Activated CD4-positive, alpha-beta T cell treated with anti-CD3 and anti-CD28 coated beads for 36 hours (primary cell): ENCODE measurements around the gene PLCL1. TPM values are rescaled to one million over a fixed set of nuclear protein-coding genes. Genes with fewer than 3 reads are reported as not detected.

Source experiments
- ATAC-seq: fragments of 200-7000 bp; cut with Tn5 transposase; one replicate; pipeline ENCODE4 v1.10.0; 2021; ENCODE audit warnings: mild to moderate bottlenecking, moderate library complexity
- CTCF ChIA-PET: fragments of 350-600 bp; sonication (Branson Sonifier 250); formaldehyde crosslinking; loops from one replicate; lab custom pipeline; 2021; ENCODE audit warnings: antibody characterized with exemption; lab: Charles Lee
- POLR2A ChIA-PET: fragments of 350-600 bp; sonication (Branson Sonifier 250); formaldehyde crosslinking; loops from one replicate; lab custom pipeline; 2021; ENCODE audit warnings: antibody characterized with exemption, inconsistent platforms; lab: Charles Lee
- DNase-seq: peaks from one replicate; pipeline ENCODE4 v3.0.0-alpha.2; 2020
- H3K27ac Mint-ChIP-seq: one replicate; pipeline ENCODE4 v1.8.0; 2021; ENCODE audit warnings: mixed read lengths
- H3K27me3 Mint-ChIP-seq: one replicate; pipeline ENCODE4 v1.8.0; 2021; ENCODE audit warnings: mixed read lengths
- H3K36me3 Mint-ChIP-seq: one replicate; pipeline ENCODE4 v1.8.0; 2021; ENCODE audit warnings: low read depth, mixed read lengths
- H3K4me1 Mint-ChIP-seq: one replicate; pipeline ENCODE4 v1.8.0; 2021; ENCODE audit warnings: mixed read lengths
- H3K4me3 Mint-ChIP-seq: one replicate; pipeline ENCODE4 v1.8.0; 2021; ENCODE audit warnings: mild to moderate bottlenecking, moderate library complexity, mixed read lengths
- H3K9me3 Mint-ChIP-seq: one replicate; pipeline ENCODE4 v1.8.0; 2021; ENCODE audit warnings: low read depth, mixed read lengths
- intact Hi-C, 2 experiments: fragments of 100-400 bp; cut with DNase I in 1 of 2; cut with micrococcal nuclease in 1 of 2; formaldehyde crosslinking; loops; one replicate each; pipeline versions ENCODE4 v1.14.2 to v1.15.1; 2022 to 2024; cut with DNase I, micrococcal nuclease
- total RNA-seq, 2 experiments: library from RNA; stranded (reverse); gene quantifications; one replicate each; pipeline ENCODE4 v1.2.3, GENCODE V29; 2021

Gene PLCL1
- total RNA-seq, 2 experiments from 2014 or later, result 1.6 to 1.7 TPM

- Mint-ChIP-seq H3K4me3 (no peak overlapping the region), H3K27ac (no peak overlapping the region), H3K4me1 (peaks cover 32% of the 10 kb centered on the region), H3K36me3 (peaks cover 3% of the 10 kb centered on the region), H3K9me3 (no peaks in the 10 kb centered on the region), H3K27me3 (no peaks in the 10 kb centered on the region)
- ChIA-PET CTCF (interaction anchor here (0.8 to 2.1 kb wide), 5 partner anchors 8 to 111 kb away, joined by 3 to 6 read pairs (median 3); no protein-coding TSS in a partner anchor), POLR2A (no interaction called here)
- DNase-seq (no peak), ATAC-seq (no peak)
- intact Hi-C loops, result no loop called here
These were observed 120.8 kb downstream of the PLCL1 start for GRCh38 chr2:197925204-197925603.

- intact Hi-C loops, result no loop called here
- ATAC-seq (no peak), DNase-seq (no peak)
- Mint-ChIP-seq H3K9me3 (no peaks in the 10 kb centered on the region), H3K27ac (no peak overlapping the region), H3K27me3 (no peaks in the 10 kb centered on the region), H3K4me3 (no peak overlapping the region), H3K4me1 (peaks cover 32% of the 10 kb centered on the region), H3K36me3 (peaks cover 3% of the 10 kb centered on the region)
- ChIA-PET POLR2A (no interaction called here), CTCF (interaction anchor here (0.8 to 2.1 kb wide), 5 partner anchors 8 to 112 kb away, joined by 3 to 6 read pairs (median 4); no protein-coding TSS in a partner anchor)
These were observed 121.6 kb downstream of the PLCL1 start for GRCh38 chr2:197925976-197926375.

- peaks cover 3% of the 10 kb centered on the region for H3K36me3 Mint-ChIP-seq
- ATAC-seq (no peak), DNase-seq (no peak)
- H3K9me3 Mint-ChIP-seq, result no peaks in the 10 kb centered on the region
- no peak overlapping the region for H3K27ac Mint-ChIP-seq
- no peaks in the 10 kb centered on the region for H3K27me3 Mint-ChIP-seq
- ChIA-PET POLR2A (no interaction called here), CTCF (interaction anchor here (1.0 to 1.3 kb wide), 2 partner anchors 11 to 89 kb away, joined by 3 to 4 read pairs; no protein-coding TSS in a partner anchor)
- peaks cover 33% of the 10 kb centered on the region for H3K4me1 Mint-ChIP-seq
- intact Hi-C loops, result no loop called here
- no peak overlapping the region for H3K4me3 Mint-ChIP-seq
These were observed 122.3 kb downstream of the PLCL1 start for GRCh38 chr2:197926673-197927072.

GRCh38 chr2:197927994-197928393, 123.6 kb downstream of the PLCL1 start:
- Mint-ChIP-seq H3K4me3 (no peak overlapping the region), H3K4me1 (peaks cover 42% of the 10 kb centered on the region), H3K27ac (no peak overlapping the region), H3K9me3 (no peaks in the 10 kb centered on the region), H3K36me3 (peaks cover 3% of the 10 kb centered on the region), H3K27me3 (no peaks in the 10 kb centered on the region)
- intact Hi-C loops, result no loop called here
- CTCF ChIA-PET, result no interaction called here
- POLR2A ChIA-PET, result no interaction called here
- ATAC-seq (no peak), DNase-seq (no peak)

GRCh38 chr2:197929008-197929885, 124.9 kb downstream of the PLCL1 start:
- Mint-ChIP-seq H3K4me3 (no peak overlapping the region), H3K4me1 (peaks cover 49% of the 10 kb centered on the region), H3K36me3 (peaks cover 3% of the 10 kb centered on the region), H3K9me3 (no peaks in the 10 kb centered on the region), H3K27me3 (no peaks in the 10 kb centered on the region), H3K27ac (no peak overlapping the region)
- DNase-seq (no peak), ATAC-seq (no peak)
- intact Hi-C loops, result no loop called here
- CTCF ChIA-PET, result interaction anchor here (0.6 kb wide), 1 partner anchor 78 kb away, joined by 3 read pairs; no protein-coding TSS in a partner anchor
- POLR2A ChIA-PET, result no interaction called here

- DNase-seq, result no peak
- no peak for ATAC-seq
- no peak overlapping the region for H3K4me3 Mint-ChIP-seq
- CTCF ChIA-PET, result no interaction called here
- peaks cover 3% of the 10 kb centered on the region for H3K36me3 Mint-ChIP-seq
- no peaks in the 10 kb centered on the region for H3K9me3 Mint-ChIP-seq
- peaks cover 47% of the 10 kb centered on the region for H3K4me1 Mint-ChIP-seq
- POLR2A ChIA-PET, result no interaction called here
- H3K27ac Mint-ChIP-seq, result no peak overlapping the region
- intact Hi-C loops, result loop anchor here (5.0 kb wide), 1 partner anchor 38 kb away; no protein-coding TSS in a partner anchor
- no peaks in the 10 kb centered on the region for H3K27me3 Mint-ChIP-seq
These were observed 125.5 kb downstream of the PLCL1 start for GRCh38 chr2:197929886-197930227.

GRCh38 chr2:197930570-197931278, 126.3 kb downstream of the PLCL1 start:
- CTCF ChIA-PET, result no interaction called here
- Mint-ChIP-seq H3K27me3 (no peaks in the 10 kb centered on the region), H3K9me3 (no peaks in the 10 kb centered on the region), H3K4me1 (peaks cover 52% of the 10 kb centered on the region), H3K27ac (no peak overlapping the region), H3K36me3 (peaks cover 3% of the 10 kb centered on the region), H3K4me3 (no peak overlapping the region)
- ATAC-seq, result no peak
- POLR2A ChIA-PET, result no interaction called here
- intact Hi-C loops, result loop anchor here (5.0 kb wide), 1 partner anchor 38 kb away; no protein-coding TSS in a partner anchor
- DNase-seq, result no peak

- ATAC-seq (peak; percentile 65), DNase-seq (no peak)
- H3K4me1 Mint-ChIP-seq, result peaks cover 47% of the 10 kb centered on the region
- H3K27me3 Mint-ChIP-seq, result no peaks in the 10 kb centered on the region
- POLR2A ChIA-PET, result interaction anchor here (0.7 kb wide), 1 partner anchor 94 kb away, joined by 3 read pairs; no protein-coding TSS in a partner anchor
- H3K4me3 Mint-ChIP-seq, result no peak overlapping the region
- H3K36me3 Mint-ChIP-seq, result peaks cover 2% of the 10 kb centered on the region
- intact Hi-C loops, result loop anchor here (5.0 kb wide), 1 partner anchor 39 kb away; no protein-coding TSS in a partner anchor
- CTCF ChIA-PET, result no interaction called here
- H3K9me3 Mint-ChIP-seq, result no peaks in the 10 kb centered on the region
- no peak overlapping the region for H3K27ac Mint-ChIP-seq
These were observed 127.4 kb downstream of the PLCL1 start for GRCh38 chr2:197931661-197932312.

- H3K4me3 Mint-ChIP-seq, result no peak overlapping the region
- CTCF ChIA-PET, result no interaction called here
- H3K27me3 Mint-ChIP-seq, result no peaks in the 10 kb centered on the region
- peaks cover 44% of the 10 kb centered on the region for H3K4me1 Mint-ChIP-seq
- ATAC-seq (no peak), DNase-seq (no peak)
- no peaks in the 10 kb centered on the region for H3K36me3 Mint-ChIP-seq
- POLR2A ChIA-PET, result interaction anchor here (0.7 kb wide), 1 partner anchor 94 kb away, joined by 3 read pairs; no protein-coding TSS in a partner anchor
- intact Hi-C loops, result loop anchor here (5.0 kb wide), 1 partner anchor 40 kb away; no protein-coding TSS in a partner anchor
- H3K27ac Mint-ChIP-seq, result peak overlapping the region; percentile 0
- no peaks in the 10 kb centered on the region for H3K9me3 Mint-ChIP-seq
These were observed 128.0 kb downstream of the PLCL1 start for GRCh38 chr2:197932374-197932773.

- Mint-ChIP-seq H3K36me3 (no peaks in the 10 kb centered on the region), H3K4me1 (peaks cover 50% of the 10 kb centered on the region), H3K27me3 (no peaks in the 10 kb centered on the region), H3K27ac (peak overlapping the region; percentile 67), H3K4me3 (peak overlapping the region; percentile 65), H3K9me3 (no peaks in the 10 kb centered on the region)
- intact Hi-C loops, result loop anchor here (2.0 to 5.0 kb wide), 2 partner anchors 16 to 42 kb away; no protein-coding TSS in a partner anchor
- ChIA-PET CTCF (interaction anchor here (0.7 to 1.6 kb wide), 4 partner anchors 10 to 39 kb away, joined by 3 to 6 read pairs (median 4); no protein-coding TSS in a partner anchor), POLR2A (no interaction called here)
- no peak for DNase-seq
- ATAC-seq, result peak; percentile 47
These were observed 130.0 kb downstream of the PLCL1 start for GRCh38 chr2:197934261-197934933.
